Measurements from ENCODE around the gene VENTX.

The VENTX gene, protein sequence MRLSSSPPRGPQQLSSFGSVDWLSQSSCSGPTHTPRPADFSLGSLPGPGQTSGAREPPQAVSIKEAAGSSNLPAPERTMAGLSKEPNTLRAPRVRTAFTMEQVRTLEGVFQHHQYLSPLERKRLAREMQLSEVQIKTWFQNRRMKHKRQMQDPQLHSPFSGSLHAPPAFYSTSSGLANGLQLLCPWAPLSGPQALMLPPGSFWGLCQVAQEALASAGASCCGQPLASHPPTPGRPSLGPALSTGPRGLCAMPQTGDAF

DNA sequence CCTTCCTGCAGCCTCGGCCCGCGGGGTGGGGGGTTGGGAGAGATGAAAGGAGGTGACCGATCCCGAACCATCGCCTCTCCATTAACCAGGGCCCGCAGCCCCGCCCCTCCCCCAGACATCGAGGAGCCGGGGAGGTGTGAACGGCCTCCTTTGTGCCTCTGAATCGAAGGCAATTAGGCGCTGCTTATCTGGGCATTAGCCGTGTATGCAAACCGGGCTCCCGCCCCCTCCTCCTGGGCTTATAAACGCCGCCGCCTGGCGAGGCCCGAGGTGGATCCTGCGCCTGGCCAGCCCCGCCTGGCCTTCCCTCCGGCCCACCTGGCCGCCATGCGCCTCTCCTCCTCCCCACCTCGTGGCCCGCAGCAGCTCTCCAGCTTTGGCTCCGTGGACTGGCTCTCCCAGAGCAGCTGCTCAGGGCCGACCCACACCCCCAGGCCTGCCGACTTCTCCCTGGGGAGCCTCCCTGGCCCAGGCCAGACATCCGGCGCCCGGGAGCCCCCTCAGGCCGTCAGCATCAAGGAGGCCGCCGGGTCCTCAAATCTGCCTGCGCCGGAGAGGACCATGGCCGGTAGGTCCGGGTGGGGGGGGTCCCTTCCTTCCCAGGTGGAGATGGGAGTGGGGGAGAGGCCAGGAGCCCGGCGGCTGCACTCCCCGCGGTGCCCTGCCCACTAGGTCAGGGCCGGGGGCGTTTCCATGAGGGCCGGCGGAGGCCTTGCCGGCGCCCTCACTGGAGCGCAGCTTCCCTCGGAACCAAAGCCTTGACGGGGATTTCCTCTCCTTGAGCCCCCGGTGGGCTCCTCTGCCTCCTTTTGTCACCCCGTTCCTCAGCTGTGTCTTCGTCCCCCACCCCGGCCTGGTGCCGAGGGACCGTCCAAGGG is at the start of gene VENTX:
Gene VENTX, plus strand, starts transcription at position 268 of the 878 bp plus-strand sequence. Its CDS starts 60 bp downstream, at position 328.
- DNase-seq = no peak

GRCh38 chr10:133187906-133188681 is 49.6 kb upstream of the VENTX start:
- DNase-seq = no peak

GRCh38 chr10:133189256-133189655 is 48.4 kb upstream of the VENTX start:
- DNase-seq = no peak

DNA sequence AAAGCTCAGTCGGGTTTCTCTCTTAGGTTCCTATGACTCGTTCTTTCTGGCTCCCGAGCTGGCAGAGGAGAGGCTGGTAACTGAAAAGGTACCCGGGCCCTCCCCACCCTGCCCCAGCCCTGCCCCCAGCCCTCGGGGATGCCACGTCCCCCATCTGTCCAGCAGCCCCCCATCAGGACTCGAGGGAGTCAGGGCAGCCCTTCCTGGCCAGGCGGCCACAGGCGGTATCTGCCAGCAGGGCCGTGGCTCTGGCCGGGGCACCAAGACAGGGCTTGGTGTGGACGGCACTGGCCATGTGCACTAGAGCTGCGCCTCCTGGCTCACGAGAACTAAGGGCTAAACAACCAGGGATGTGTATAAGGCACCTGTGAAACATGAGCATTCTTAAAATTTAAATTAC is 47.9 kb upstream of the VENTX start:
- no peak for DNase-seq

DNA sequence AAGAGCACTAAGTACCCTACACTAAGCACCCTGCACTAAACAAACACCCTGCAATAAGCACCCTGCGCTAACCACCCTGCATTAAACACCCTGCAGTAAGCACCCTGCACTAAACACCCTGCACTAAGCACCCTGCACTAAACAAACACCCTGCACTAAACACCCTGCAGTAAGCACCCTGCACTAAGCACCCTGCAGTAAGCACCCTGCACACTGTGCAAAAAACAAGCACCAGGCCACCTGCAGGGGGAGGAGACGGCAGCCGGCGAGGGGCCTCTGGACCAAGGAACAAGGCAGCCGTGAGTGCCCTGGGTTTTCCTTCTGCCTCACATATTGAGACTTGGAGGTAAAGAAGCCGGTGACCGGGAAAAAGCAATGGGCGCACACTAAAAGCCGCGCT is 47.4 kb upstream of the VENTX start:
- no peak for DNase-seq

GRCh38 chr10:133191651-133192050 is 46.0 kb upstream of the VENTX start:
- DNase-seq = no peak

DNA sequence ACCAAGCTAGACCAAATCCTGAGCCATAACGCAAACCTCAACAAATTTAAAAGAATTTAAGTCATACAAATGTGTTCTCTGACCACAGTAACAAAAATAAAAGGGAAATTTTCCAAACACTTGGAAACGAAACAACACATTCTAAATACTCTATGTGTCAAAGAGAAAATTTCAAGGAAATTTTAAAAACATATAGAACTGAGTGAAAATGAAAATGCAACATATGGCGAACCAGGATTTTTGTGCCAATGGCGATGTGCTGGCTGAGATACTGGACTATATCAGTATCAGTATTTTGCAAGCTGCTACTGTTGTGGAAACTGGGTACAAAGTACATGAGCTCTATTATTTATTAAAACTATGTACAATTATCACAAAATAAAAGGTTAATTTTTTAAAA is 43.5 kb upstream of the VENTX start:
- no peak for DNase-seq

DNA sequence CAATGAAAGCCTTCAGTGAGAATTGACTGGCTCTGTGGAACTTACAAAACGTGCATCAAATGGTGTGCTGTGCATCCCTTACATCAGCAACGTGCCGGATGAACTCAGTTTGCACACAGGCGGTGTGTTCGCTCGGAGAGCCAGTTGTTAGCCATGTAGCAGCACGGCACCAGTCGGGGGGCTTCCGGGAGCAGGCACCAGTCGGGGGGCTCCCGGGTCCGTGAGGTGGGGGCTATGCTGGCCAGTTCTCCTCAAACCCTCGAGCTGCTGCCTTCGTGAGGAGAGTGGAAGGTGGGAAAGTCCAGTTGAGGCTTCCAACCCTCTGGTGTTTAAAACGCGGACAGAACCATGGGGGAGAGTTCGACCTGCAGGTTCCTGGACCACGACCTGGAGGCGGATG is 42.6 kb upstream of the VENTX start:
- DNase-seq = no peak

DNA sequence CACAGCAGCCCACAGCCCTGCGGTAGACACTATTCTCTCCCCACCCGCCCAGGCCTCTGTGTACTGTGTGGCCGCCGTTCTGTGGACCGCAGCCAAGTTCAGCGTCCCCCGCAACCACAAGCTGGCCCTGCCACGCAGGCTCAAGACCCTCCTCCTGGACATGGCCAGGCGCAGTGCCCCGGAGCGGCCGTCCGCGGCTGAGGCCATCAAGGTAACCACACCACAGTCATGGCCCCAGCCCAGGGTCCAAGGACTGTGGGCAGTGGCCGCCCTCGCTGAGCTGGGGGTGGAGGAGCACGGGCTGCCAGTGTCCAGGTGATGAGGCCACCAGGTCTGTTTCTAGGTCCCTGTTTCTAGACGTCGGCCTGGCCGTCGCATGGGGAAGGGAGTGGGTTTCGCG is 42.0 kb upstream of the VENTX start:
- no peak for DNase-seq

DNA sequence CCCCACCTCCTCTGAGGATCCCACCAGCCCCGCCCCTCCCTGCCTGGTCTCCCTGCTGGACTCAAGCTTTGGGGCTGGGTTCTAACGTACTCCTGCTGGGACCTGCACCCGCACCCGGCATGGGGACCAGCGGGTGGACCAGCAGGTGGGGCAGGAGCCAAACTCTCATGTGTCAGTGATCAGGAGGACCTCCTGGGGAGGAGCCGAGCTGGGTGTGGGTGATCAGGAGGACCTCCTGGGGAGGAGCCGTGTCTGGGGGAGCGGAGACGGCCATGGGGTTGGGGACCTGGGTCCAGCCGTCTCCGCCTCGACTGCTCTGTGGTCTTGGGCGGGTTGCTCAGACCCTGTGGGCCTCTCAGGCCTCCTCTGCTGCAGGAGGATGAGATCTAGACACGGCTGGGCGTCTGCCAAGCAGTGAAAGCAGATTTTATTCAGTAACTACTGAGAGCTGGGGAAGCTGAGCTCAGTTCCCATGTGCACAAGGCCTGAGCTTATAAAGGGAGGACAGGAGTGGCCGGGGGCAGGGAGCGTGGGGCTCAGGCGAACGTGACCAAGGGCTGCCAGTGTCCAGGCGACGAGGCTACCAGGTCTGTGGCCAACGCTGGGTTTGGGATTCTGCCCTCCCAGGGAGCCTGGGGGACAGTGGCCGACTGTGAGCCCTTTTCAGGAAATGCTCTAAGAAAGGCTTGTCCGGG is 41.3 kb upstream of the VENTX start:
- DNase-seq = no peak

DNA sequence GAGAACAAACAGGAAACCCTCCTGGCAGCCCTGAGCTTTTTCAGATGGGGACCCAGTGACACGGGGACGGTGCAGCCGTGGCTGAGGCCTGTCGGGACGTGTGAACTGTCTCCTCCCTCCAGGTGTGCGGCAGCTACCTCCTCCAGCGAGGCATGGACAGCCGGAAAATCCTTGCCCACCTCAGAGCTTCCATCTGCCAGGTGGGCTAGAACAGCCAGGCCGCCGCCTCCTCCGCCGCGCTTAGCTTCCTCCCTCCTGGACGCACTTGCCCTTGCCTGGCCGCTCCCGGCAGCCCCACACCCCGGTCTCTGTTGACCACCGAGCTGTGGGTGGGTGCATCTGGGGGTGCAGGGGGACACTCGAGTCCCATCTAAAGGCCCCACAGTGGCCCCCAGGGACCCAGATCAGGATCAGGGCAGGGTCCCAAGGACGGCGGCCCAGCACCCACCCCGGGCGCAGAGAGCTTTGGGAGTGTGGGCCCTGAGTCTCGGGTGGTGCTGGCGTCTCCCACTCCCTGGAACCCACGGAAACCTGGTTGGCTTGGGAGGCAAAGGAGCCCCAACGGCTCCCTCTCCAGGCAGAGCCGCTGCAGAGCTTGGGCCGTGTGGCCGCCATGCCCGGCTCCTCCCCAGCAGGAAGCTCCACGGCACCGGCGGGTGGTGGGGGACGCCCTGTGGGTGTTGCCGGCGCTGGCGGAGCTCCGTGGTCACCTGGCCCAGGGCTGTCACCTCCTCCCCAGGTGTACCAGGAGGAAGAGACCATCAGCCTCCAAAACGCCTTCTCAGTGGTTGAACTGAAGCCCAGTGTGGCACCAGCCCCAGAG is 40.5 kb upstream of the VENTX start:
- DNase-seq = no peak

DNA sequence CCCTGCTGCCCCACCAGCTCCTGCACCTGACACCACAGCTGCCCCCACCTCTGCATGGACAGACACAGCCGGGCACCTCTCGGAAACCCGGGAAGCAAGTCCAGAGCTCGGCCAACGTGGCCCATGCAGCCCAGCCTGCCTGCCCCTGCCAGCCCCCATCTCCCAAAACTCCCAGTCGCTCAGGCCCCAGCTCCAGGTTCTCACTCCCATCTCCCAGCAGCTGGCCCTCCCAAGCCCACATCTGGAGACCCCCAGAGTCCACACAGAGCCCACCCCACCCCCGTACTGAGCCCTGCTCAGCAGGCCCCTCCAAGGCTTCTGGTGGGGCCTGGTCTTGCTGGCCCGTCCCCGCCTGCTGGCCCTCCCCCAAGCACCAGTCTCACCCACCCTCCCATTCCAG is 39.9 kb upstream of the VENTX start:
- DNase-seq = no peak

DNA sequence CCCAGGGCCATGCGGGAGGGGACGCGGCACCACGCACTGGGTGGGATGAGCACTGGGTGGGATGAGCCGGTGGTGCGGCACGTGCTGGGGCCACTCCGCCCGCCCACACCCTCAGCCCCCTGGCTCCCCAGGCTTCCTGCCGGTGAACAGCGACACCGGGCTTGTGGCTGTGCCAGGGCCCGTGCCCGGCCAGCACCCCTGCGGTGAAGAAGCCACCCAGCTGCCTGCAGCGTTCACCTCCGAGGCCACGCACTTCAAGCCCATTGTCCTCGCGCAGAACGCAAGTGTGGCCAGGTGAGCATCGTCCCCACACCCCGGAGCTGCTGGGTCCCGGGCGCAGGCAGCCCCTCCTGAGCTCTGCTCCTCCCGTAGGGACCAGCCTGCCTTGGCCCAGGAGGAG is 39.4 kb upstream of the VENTX start:
- no peak for DNase-seq

GRCh38 chr10:133198621-133199487 is 38.8 kb upstream of the VENTX start:
- no peak for DNase-seq

DNA sequence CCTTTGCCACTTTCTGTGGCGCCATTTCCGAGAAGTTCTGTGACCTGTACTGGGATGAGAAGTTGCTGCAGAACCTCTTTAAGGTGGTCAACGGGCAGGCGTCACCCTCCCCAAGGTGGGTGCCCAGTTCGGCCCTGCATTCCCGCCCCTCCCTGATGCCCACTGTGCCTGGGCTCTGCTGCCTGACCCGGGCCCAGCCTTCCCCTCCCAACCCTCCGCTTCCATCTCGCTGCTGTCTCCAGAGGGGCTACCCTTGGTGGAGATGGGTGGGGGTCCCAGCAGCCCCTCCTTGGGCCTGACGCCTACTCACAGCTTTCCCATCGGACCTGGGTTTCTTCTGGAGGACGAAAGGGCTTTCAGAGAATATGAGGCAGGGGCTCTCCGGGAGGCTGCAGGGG is 38.2 kb upstream of the VENTX start:
- DNase-seq = no peak

DNA sequence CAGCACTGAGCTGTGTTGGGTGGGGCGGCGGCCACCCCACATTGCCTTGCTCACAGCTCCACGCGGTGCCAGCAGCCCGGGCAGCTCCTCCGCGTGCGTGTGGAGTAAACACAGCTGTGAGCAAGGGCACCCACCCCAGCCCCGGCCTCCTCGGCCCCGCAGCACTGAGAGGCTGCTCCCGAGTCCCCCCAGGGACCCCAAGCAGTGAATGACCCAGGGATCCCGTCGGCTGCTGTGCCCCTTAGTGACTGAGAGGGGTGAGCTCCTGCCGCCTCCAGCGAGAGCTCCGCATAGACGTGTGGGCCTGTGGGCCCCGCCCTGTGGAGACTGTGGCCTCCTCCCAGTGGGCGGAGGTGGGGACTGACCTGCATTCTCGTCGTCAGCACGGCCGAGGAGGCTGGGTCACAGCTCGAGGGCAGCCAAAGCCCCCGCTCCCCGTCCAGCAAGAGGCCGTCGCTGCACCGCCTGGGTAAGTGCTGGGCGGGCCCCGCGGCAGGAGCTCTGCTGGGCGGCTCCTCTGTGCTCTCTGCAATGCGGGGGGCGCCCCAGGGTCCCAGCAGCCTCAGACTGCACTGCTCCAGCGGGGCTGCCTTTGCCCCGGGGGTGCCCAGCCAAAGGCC is 37.6 kb upstream of the VENTX start:
- no peak for DNase-seq

DNA sequence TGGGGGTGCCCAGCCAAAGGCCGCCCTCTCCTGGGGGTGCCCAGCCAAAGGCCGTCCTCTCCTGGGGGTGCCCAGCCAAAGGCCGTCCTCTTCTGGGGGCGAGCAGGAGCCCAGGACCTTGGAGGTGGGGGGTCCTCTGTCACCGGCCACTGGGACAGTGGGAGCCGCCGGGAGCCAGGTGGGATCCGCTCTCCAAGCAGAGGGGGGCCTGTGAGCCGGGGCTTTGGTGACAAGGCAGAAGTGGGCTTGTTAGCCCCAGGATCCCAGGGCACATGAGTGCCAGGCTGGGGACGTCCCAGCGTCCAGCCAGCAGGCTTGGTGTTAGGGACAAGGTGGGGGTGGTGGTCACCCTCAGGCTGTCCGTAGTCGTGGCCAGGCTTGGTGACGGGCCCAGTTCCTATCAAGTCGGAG is 37.0 kb upstream of the VENTX start:
- no peak for DNase-seq

- DNase-seq = no peak
Measured at GRCh38 chr10:133201151-133201947, 36.3 kb upstream of the VENTX start.

GRCh38 chr10:133201948-133202725 is 35.5 kb upstream of the VENTX start:
- no peak for DNase-seq
